ENCODE data around the gene PCCA. TPM values are rescaled to one million over a fixed set of nuclear protein-coding genes. Genes with fewer than 3 reads are reported as not detected.

PCCA gene
- total and polyA plus RNA-seq, 2 experiments from 2014 or later: 41.9 to 46.6 TPM

- TF ChIP-seq, protein P1, sequence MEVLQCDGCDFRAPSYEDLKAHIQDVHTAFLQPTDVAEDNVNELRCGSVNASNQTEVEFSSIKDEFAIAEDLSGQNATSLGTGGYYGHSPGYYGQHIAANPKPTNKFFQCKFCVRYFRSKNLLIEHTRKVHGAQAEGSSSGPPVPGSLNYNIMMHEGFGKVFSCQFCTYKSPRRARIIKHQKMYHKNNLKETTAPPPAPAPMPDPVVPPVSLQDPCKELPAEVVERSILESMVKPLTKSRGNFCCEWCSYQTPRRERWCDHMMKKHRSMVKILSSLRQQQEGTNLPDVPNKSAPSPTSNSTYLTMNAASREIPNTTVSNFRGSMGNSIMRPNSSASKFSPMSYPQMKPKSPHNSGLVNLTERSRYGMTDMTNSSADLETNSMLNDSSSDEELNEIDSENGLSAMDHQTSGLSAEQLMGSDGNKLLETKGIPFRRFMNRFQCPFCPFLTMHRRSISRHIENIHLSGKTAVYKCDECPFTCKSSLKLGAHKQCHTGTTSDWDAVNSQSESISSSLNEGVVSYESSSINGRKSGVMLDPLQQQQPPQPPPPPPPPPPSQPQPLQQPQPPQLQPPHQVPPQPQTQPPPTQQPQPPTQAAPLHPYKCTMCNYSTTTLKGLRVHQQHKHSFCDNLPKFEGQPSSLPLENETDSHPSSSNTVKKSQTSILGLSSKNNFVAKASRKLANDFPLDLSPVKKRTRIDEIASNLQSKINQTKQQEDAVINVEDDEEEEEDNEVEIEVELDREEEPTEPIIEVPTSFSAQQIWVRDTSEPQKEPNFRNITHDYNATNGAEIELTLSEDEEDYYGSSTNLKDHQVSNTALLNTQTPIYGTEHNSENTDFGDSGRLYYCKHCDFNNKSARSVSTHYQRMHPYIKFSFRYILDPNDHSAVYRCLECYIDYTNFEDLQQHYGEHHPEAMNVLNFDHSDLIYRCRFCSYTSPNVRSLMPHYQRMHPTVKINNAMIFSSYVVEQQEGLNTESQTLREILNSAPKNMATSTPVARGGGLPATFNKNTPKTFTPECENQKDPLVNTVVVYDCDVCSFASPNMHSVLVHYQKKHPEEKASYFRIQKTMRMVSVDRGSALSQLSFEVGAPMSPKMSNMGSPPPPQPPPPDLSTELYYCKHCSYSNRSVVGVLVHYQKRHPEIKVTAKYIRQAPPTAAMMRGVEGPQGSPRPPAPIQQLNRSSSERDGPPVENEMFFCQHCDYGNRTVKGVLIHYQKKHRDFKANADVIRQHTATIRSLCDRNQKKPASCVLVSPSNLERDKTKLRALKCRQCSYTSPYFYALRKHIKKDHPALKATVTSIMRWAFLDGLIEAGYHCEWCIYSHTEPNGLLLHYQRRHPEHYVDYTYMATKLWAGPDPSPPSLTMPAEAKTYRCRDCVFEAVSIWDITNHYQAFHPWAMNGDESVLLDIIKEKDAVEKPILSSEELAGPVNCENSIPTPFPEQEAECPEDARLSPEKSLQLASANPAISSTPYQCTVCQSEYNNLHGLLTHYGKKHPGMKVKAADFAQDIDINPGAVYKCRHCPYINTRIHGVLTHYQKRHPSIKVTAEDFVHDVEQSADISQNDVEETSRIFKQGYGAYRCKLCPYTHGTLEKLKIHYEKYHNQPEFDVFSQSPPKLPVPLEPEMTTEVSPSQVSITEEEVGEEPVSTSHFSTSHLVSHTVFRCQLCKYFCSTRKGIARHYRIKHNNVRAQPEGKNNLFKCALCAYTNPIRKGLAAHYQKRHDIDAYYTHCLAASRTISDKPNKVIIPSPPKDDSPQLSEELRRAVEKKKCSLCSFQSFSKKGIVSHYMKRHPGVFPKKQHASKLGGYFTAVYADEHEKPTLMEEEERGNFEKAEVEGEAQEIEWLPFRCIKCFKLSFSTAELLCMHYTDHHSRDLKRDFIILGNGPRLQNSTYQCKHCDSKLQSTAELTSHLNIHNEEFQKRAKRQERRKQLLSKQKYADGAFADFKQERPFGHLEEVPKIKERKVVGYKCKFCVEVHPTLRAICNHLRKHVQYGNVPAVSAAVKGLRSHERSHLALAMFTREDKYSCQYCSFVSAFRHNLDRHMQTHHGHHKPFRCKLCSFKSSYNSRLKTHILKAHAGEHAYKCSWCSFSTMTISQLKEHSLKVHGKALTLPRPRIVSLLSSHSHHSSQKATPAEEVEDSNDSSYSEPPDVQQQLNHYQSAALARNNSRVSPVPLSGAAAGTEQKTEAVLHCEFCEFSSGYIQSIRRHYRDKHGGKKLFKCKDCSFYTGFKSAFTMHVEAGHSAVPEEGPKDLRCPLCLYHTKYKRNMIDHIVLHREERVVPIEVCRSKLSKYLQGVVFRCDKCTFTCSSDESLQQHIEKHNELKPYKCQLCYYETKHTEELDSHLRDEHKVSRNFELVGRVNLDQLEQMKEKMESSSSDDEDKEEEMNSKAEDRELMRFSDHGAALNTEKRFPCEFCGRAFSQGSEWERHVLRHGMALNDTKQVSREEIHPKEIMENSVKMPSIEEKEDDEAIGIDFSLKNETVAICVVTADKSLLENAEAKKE (CRISPR knock-in tag; IDR thresholded peaks at IDR 0.05): no peak
- TF ChIP-seq, protein P2, sequence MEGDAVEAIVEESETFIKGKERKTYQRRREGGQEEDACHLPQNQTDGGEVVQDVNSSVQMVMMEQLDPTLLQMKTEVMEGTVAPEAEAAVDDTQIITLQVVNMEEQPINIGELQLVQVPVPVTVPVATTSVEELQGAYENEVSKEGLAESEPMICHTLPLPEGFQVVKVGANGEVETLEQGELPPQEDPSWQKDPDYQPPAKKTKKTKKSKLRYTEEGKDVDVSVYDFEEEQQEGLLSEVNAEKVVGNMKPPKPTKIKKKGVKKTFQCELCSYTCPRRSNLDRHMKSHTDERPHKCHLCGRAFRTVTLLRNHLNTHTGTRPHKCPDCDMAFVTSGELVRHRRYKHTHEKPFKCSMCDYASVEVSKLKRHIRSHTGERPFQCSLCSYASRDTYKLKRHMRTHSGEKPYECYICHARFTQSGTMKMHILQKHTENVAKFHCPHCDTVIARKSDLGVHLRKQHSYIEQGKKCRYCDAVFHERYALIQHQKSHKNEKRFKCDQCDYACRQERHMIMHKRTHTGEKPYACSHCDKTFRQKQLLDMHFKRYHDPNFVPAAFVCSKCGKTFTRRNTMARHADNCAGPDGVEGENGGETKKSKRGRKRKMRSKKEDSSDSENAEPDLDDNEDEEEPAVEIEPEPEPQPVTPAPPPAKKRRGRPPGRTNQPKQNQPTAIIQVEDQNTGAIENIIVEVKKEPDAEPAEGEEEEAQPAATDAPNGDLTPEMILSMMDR (conservative IDR thresholded peaks at IDR 0.05; ENCODE audit: low read depth in 2 of 2): no peak
- no peak for TF ChIP-seq ETS1 (IDR thresholded peaks at IDR 0.05)
These were observed 20.6 kb upstream of the PCCA start (continued) for GRCh38 chr13:100068133-100068931.

GRCh38 chr13:100069278-100069677 is 19.6 kb upstream of the PCCA start:
- ATAC-seq (no peak), DNase-seq (ENCODE audit: low spot score) (no peak)
- Histone ChIP-seq H3K36me3 (ENCODE audit: insufficient read depth) (no peaks in the 10 kb centered on the region), H3K27ac (ENCODE audit: low read depth) (no peak overlapping the region), H3K4me1 (ENCODE audit: insufficient read depth) (no peaks in the 10 kb centered on the region), H4K20me1 (replicated peaks; ENCODE audit: insufficient read depth) (no peaks in the 10 kb centered on the region), H3K4me2 (no peak overlapping the region), H3K27me3 (ENCODE audit: insufficient read depth) (no peaks in the 10 kb centered on the region), H2AFZ (no peak overlapping the region), H3K79me2 (replicated peaks; ENCODE audit: insufficient read depth) (no peaks in the 10 kb centered on the region), H3F3A (replicated peaks; ENCODE audit: low read depth) (no peaks in the 10 kb centered on the region), H3K4me3 (no peak overlapping the region), H3K9me2 (ENCODE audit: insufficient read depth) (no peaks in the 10 kb centered on the region)
- H3K4me1 Mint-ChIP-seq: no peaks in the 10 kb centered on the region; the same call in 1 of the 3 replicates
- no peaks in the 10 kb centered on the region for H3K27me3 Mint-ChIP-seq (ENCODE audit: insufficient read depth, low read depth, poor library complexity)
- no peak overlapping the region for H3K4me3 Mint-ChIP-seq
- no peaks in the 10 kb centered on the region for H3K36me3 Mint-ChIP-seq (ENCODE audit: low read depth)
- no peaks in the 10 kb centered on the region for H3K9me3 Mint-ChIP-seq
- no peak overlapping the region for H3K27ac Mint-ChIP-seq
- no peak for TF ChIP-seq JUNB (IDR thresholded peaks at IDR 0.05; ENCODE audit: unreplicated experiment)
- TF ChIP-seq EZH2 (IDR thresholded peaks at IDR 0.05; ENCODE audit: low read depth, unreplicated experiment): no peak
- no peak for TF ChIP-seq ZNF331 (CRISPR knock-in tag; IDR thresholded peaks at IDR 0.05; ENCODE audit: low read depth)
- TF ChIP-seq EZH2phosphoT487 (IDR thresholded peaks at IDR 0.05; ENCODE audit: unreplicated experiment): no peak
- TF ChIP-seq POLR2AphosphoS5 (IDR thresholded peaks at IDR 0.05; ENCODE audit: low read depth): no peak
- TF ChIP-seq, protein P2 (conservative IDR thresholded peaks at IDR 0.05; ENCODE audit: low read depth in 2 of 2): no peak
- no peak for TF ChIP-seq ETS1 (IDR thresholded peaks at IDR 0.05)
- no peak for TF ChIP-seq STAT1 (IDR thresholded peaks at IDR 0.05; ENCODE audit: unreplicated experiment)
- TF ChIP-seq NANOG (IDR thresholded peaks at IDR 0.05; ENCODE audit: borderline replicate concordance): no peak

All from GM23338 (cell line).